KOPT-K1 (cell line): Measurements from ENCODE around the gene SOAT1.
"Not testable (repeated sequence)": the region's sequence is repeated elsewhere in the genome, so short reads cannot be mapped to it uniquely, and the experiment has no call there.

Experiments
- H3K27ac ChIP-seq: fragments of 200-600 bp; sonication (generic); 2 replicates; pipeline ENCODE4 v1.5.1; 2016; ENCODE audit warnings: antibody characterized with exemption, mild to moderate bottlenecking, low read depth, low read length; ENCODE audit not compliant: poor library complexity, severe bottlenecking
- H3K36me3 ChIP-seq: fragments of 200-600 bp; sonication (generic); 2 replicates; pipeline ENCODE4 v1.5.1; 2017; ENCODE audit warnings: antibody characterized with exemption, mild to moderate bottlenecking, low read length, moderate library complexity; ENCODE audit not compliant: insufficient read depth
- H3K9me3 ChIP-seq: fragments of 200-600 bp; sonication (generic); 2 replicates; pipeline ENCODE4 v1.5.1; 2017; ENCODE audit warnings: antibody characterized with exemption, low read length, mild to moderate bottlenecking; ENCODE audit not compliant: insufficient read depth, poor library complexity, severe bottlenecking

The SOAT1 gene

GRCh38 chr1:179361631-179362030 is 68.0 kb downstream of the SOAT1 start:
- not testable (repeated sequence) for H3K9me3 ChIP-seq, H3K27ac ChIP-seq, H3K36me3 ChIP-seq

GRCh38 chr1:179365342-179366092 is 71.9 kb downstream of the SOAT1 start, which contains the start of gene AXDND1:
Gene AXDND1 (plus strand): TSS chr1:179365971. CDS start chr1:179366510, 539 bp downstream.
- H3K27ac ChIP-seq = peak within 1 kb of the TSS; percentile 89
- H3K36me3 ChIP-seq = no peaks in the 10 kb centered on the region
- H3K9me3 ChIP-seq = no peaks in the 10 kb centered on the region

- peak overlapping the region; percentile 89 for H3K27ac ChIP-seq
- H3K36me3 ChIP-seq = no peaks in the 10 kb centered on the region
- no peaks in the 10 kb centered on the region for H3K9me3 ChIP-seq
These were observed 72.7 kb downstream of the SOAT1 start for GRCh38 chr1:179366093-179366800.

- no peaks in the 10 kb centered on the region for H3K9me3 ChIP-seq
- no peak overlapping the region for H3K27ac ChIP-seq
- no peaks in the 10 kb centered on the region for H3K36me3 ChIP-seq
These were observed 76.2 kb downstream of the SOAT1 start for GRCh38 chr1:179369751-179370341.

- Histone ChIP-seq H3K9me3 (no peaks in the 10 kb centered on the region), H3K36me3 (no peaks in the 10 kb centered on the region), H3K27ac (no peak overlapping the region)
These were observed 78.6 kb downstream of the SOAT1 start for GRCh38 chr1:179372160-179372559.

GRCh38 chr1:179376223-179376622 is 82.6 kb downstream of the SOAT1 start:
- Histone ChIP-seq H3K36me3 (no peaks in the 10 kb centered on the region), H3K9me3 (no peaks in the 10 kb centered on the region), H3K27ac (no peak overlapping the region)

GRCh38 chr1:179380299-179380698 is 86.7 kb downstream of the SOAT1 start:
- Histone ChIP-seq H3K9me3 (no peaks in the 10 kb centered on the region), H3K27ac (no peak overlapping the region), H3K36me3 (no peaks in the 10 kb centered on the region)

- Histone ChIP-seq H3K9me3 (no peaks in the 10 kb centered on the region), H3K36me3 (no peaks in the 10 kb centered on the region), H3K27ac (no peak overlapping the region)
These were observed 90.4 kb downstream of the SOAT1 start for GRCh38 chr1:179384027-179384426.

- Histone ChIP-seq H3K9me3 (no peaks in the 10 kb centered on the region), H3K27ac (no peak overlapping the region), H3K36me3 (no peaks in the 10 kb centered on the region)
These were observed 91.9 kb downstream of the SOAT1 start for GRCh38 chr1:179385510-179385909.

GRCh38 chr1:179393721-179394120 is 100.1 kb downstream of the SOAT1 start:
- H3K9me3 ChIP-seq = peaks cover 14% of the 10 kb centered on the region
- H3K27ac ChIP-seq = no peak overlapping the region
- no peaks in the 10 kb centered on the region for H3K36me3 ChIP-seq

GRCh38 chr1:179399399-179399798 is 105.8 kb downstream of the SOAT1 start:
- not testable (repeated sequence) for H3K9me3 ChIP-seq, H3K27ac ChIP-seq, H3K36me3 ChIP-seq
